ENCODE results near the gene RASGEF1C.

Gene RASGEF1C

GRCh38 chr5:180090098-180090768 is 118.8 kb downstream of the RASGEF1C start (continued):
- TF ChIP-seq ZNF664 (tag by site-specific recombination; IDR thresholded peaks at IDR 0.05) (no peak), ZNF514 (tag by site-specific recombination; IDR thresholded peaks at IDR 0.05) (no peak), ZNF654 (tag by site-specific recombination; IDR thresholded peaks at IDR 0.05; ENCODE audit: low read depth) (peak; percentile 29), SCRT2 (tag by site-specific recombination; IDR thresholded peaks at IDR 0.05) (no peak), ZIC2 (tag by site-specific recombination; IDR thresholded peaks at IDR 0.05) (peak; percentile 85), ZBTB20 (tag by site-specific recombination; IDR thresholded peaks at IDR 0.05) (peak; percentile 85), ZNF175 (tag by site-specific recombination; IDR thresholded peaks at IDR 0.05) (no peak), GLI2 (tag by site-specific recombination; IDR thresholded peaks at IDR 0.05; ENCODE audit: borderline replicate concordance, low read depth) (no peak), PBX3 (CRISPR knock-in tag; IDR thresholded peaks at IDR 0.05) (no peak), TRIM28 (IDR thresholded peaks at IDR 0.05; ENCODE audit: borderline replicate concordance, low read length) (no peak), ZSCAN30 (tag by site-specific recombination; IDR thresholded peaks at IDR 0.05) (no peak), ZNF558 (tag by site-specific recombination; IDR thresholded peaks at IDR 0.05) (no peak), ATF2 (tag by site-specific recombination; IDR thresholded peaks at IDR 0.05; ENCODE audit: low read depth) (no peak), YY1 (tag by site-specific recombination; IDR thresholded peaks at IDR 0.05) (no peak), YY2 (tag by site-specific recombination; IDR thresholded peaks at IDR 0.05) (no peak), ZNF629 (tag by site-specific recombination; IDR thresholded peaks at IDR 0.05) (peak; percentile 49; the same call in 1 of the 2 replicates), ZNF561 (tag by site-specific recombination; IDR thresholded peaks at IDR 0.05; ENCODE audit: borderline replicate concordance) (peak; percentile 59; the same call in 1 of the 2 replicates), ZNF843 (tag by site-specific recombination; IDR thresholded peaks at IDR 0.05) (0 out of 2 replicates have a peak, but pooled peaks have one; percentile 45), TCF7L2 (IDR thresholded peaks at IDR 0.05; ENCODE audit: borderline replicate concordance, low read depth, low read length) (no peak), HOXD13 (CRISPR knock-in tag; IDR thresholded peaks at IDR 0.05; ENCODE audit: borderline replicate concordance) (no peak), ZBTB7A (tag by site-specific recombination; IDR thresholded peaks at IDR 0.05; ENCODE audit: low read depth) (no peak), OVOL3 (tag by site-specific recombination; IDR thresholded peaks at IDR 0.05) (no peak), ZNF510 (tag by site-specific recombination; IDR thresholded peaks at IDR 0.05; ENCODE audit: insufficient replicate concordance) (no peak), ZNF571 (tag by site-specific recombination; IDR thresholded peaks at IDR 0.05) (no peak), ZNF585B (tag by site-specific recombination; IDR thresholded peaks at IDR 0.05) (no peak), ZNF202 (tag by site-specific recombination; IDR thresholded peaks at IDR 0.05; ENCODE audit: borderline replicate concordance) (no peak), KLF7 (tag by site-specific recombination; IDR thresholded peaks at IDR 0.05; ENCODE audit: borderline replicate concordance) (peak; percentile 83), ZNF23 (tag by site-specific recombination; IDR thresholded peaks at IDR 0.05; ENCODE audit: borderline replicate concordance) (no peak), ZNF211 (tag by site-specific recombination; IDR thresholded peaks at IDR 0.05; ENCODE audit: low read depth) (no peak), ZNF391 (tag by site-specific recombination; IDR thresholded peaks at IDR 0.05; ENCODE audit: borderline replicate concordance, low read depth) (peak; percentile 76; the same call in 1 of the 2 replicates), SALL2 (tag by site-specific recombination; IDR thresholded peaks at IDR 0.05; ENCODE audit: borderline replicate concordance) (no peak), KLF16 (tag by site-specific recombination; IDR thresholded peaks at IDR 0.05) (peak; percentile 91), ZNF560 (tag by site-specific recombination; IDR thresholded peaks at IDR 0.05; ENCODE audit: borderline replicate concordance) (no peak), ZNF157 (tag by site-specific recombination; IDR thresholded peaks at IDR 0.05) (no peak), ZNF501 (tag by site-specific recombination; IDR thresholded peaks at IDR 0.05) (no peak), ZNF600 (tag by site-specific recombination; IDR thresholded peaks at IDR 0.05) (peak; percentile 65; the same call in 1 of the 2 replicates)
- TF ChIP-seq, protein P1, sequence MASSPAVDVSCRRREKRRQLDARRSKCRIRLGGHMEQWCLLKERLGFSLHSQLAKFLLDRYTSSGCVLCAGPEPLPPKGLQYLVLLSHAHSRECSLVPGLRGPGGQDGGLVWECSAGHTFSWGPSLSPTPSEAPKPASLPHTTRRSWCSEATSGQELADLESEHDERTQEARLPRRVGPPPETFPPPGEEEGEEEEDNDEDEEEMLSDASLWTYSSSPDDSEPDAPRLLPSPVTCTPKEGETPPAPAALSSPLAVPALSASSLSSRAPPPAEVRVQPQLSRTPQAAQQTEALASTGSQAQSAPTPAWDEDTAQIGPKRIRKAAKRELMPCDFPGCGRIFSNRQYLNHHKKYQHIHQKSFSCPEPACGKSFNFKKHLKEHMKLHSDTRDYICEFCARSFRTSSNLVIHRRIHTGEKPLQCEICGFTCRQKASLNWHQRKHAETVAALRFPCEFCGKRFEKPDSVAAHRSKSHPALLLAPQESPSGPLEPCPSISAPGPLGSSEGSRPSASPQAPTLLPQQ (tag by site-specific recombination; IDR thresholded peaks at IDR 0.05) = peak; percentile 69
- TF ChIP-seq, protein P2, sequence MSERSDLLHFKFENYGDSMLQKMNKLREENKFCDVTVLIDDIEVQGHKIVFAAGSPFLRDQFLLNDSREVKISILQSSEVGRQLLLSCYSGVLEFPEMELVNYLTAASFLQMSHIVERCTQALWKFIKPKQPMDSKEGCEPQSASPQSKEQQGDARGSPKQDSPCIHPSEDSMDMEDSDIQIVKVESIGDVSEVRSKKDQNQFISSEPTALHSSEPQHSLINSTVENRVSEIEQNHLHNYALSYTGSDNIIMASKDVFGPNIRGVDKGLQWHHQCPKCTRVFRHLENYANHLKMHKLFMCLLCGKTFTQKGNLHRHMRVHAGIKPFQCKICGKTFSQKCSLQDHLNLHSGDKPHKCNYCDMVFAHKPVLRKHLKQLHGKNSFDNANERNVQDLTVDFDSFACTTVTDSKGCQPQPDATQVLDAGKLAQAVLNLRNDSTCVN (tag by site-specific recombination; optimal IDR thresholded peaks at IDR 0.05) = peak; percentile 38
